IMR-90 (cell line): ENCODE measurements around the gene MASP2. TPM values are rescaled to one million over a fixed set of nuclear protein-coding genes. Genes with fewer than 3 reads are reported as not detected.

Experiments
- ATAC-seq: fragments of 200-7000 bp; cut with Tn5 transposase; 2 replicates; pipeline ENCODE4 v1.9.1; 2020; ENCODE audit warnings: low read depth, mild to moderate bottlenecking, moderate library complexity
- BruUV-seq: library from RNA; stranded (reverse); fragments of 400-500 nt; replicated peaks from 2 replicates; lab custom pipeline; 2021; lab: Mats Ljungman, UMichigan
- CTCF ChIA-PET: fragments of 300-600 bp; formaldehyde crosslinking; extraction: SDS; loops from one replicate; lab custom pipeline; 2021; ENCODE audit warnings: antibody characterized with exemption; lab: Yijun Ruan, JAX
- POLR2A ChIA-PET: fragments of 300-600 bp; sonication (Branson Sonifier 250); formaldehyde crosslinking; loops from one replicate; lab custom pipeline; 2022; ENCODE audit warnings: antibody characterized with exemption; ENCODE audit not compliant: unreplicated experiment; lab: Charles Lee
- DNase-seq: peaks from one replicate; pipeline ENCODE4 v3.0.0; 2013
- H2AFZ ChIP-seq: replicated peaks from 2 replicates; pipeline ENCODE3; 2013; ENCODE audit warnings: low read length, mild to moderate bottlenecking; ENCODE audit not compliant: poor library complexity
- H2AK5ac ChIP-seq: 2 replicates; pipeline ENCODE4 v1.6.1; 2013; ENCODE audit warnings: low read depth, low read length, inconsistent platforms
- H2AK9ac ChIP-seq: replicated peaks from 2 replicates; pipeline ENCODE3; 2013; ENCODE audit warnings: mild to moderate bottlenecking, low read depth, low read length, moderate library complexity; ENCODE audit not compliant: poor library complexity
- H2BK120ac ChIP-seq: 2 replicates; pipeline ENCODE4 v1.6.1; 2013; ENCODE audit warnings: low read depth, low read length, inconsistent platforms
- H2BK15ac ChIP-seq: 3 replicates; pipeline ENCODE4 v1.6.1; 2013; ENCODE audit warnings: low read depth, low read length, inconsistent platforms
- H2BK20ac ChIP-seq: 2 replicates; pipeline ENCODE4 v1.6.1; 2013; ENCODE audit warnings: low read depth, mild to moderate bottlenecking, inconsistent platforms, low read length, moderate library complexity
- H2BK5ac ChIP-seq: 2 replicates; pipeline ENCODE4 v1.6.1; 2013; ENCODE audit warnings: mild to moderate bottlenecking, low read depth, low read length, inconsistent platforms; ENCODE audit not compliant: poor library complexity, severe bottlenecking
- H3K14ac ChIP-seq: replicated peaks from 2 replicates; pipeline ENCODE4 v1.6.1; 2013; ENCODE audit warnings: low read depth, low read length, inconsistent platforms
- H3K18ac ChIP-seq: 2 replicates; pipeline ENCODE4 v1.6.1; 2013; ENCODE audit warnings: low read depth, low read length, control low read depth
- H3K23ac ChIP-seq: 2 replicates; pipeline ENCODE4 v1.6.1; 2013; ENCODE audit warnings: low read depth, low read length, inconsistent platforms
- H3K27ac ChIP-seq: 2 replicates; pipeline ENCODE4 v1.5.1; 2013; ENCODE audit warnings: mild to moderate bottlenecking, control low read depth, low read length; ENCODE audit not compliant: insufficient read depth
- H3K27me3 ChIP-seq: 2 replicates; pipeline ENCODE4 v1.6.1; 2013; ENCODE audit warnings: low read length; ENCODE audit not compliant: control insufficient read depth, insufficient read depth
- H3K36me3 ChIP-seq: 2 replicates; pipeline ENCODE4 v1.6.1; 2013; ENCODE audit warnings: low read length, mixed read lengths; ENCODE audit not compliant: control insufficient read depth, insufficient read depth
- H3K4ac ChIP-seq: 2 replicates; pipeline ENCODE4 v1.6.1; 2013; ENCODE audit warnings: low read depth, low read length, inconsistent platforms
- H3K4me1 ChIP-seq: 2 replicates; pipeline ENCODE4 v1.6.1; 2013; ENCODE audit warnings: low read length, mixed read lengths; ENCODE audit not compliant: control insufficient read depth, insufficient read depth
- H3K4me2 ChIP-seq: 2 replicates; pipeline ENCODE4 v1.6.1; 2013; ENCODE audit warnings: low read depth, mild to moderate bottlenecking, control low read depth, low read length, moderate library complexity
- H3K4me3 ChIP-seq: 2 replicates; pipeline ENCODE4 v1.5.1; 2013; ENCODE audit warnings: low read depth, mild to moderate bottlenecking, control low read depth, low read length, moderate library complexity; ENCODE audit not compliant: insufficient read depth
- H3K56ac ChIP-seq: 2 replicates; pipeline ENCODE4 v1.6.1; 2013; ENCODE audit warnings: low read length, inconsistent platforms; ENCODE audit not compliant: insufficient read depth; ENCODE audit errors: extremely low read depth
- H3K79me1 ChIP-seq, 2 experiments: 2 replicates each; pipeline ENCODE4 v1.6.1; 2013; ENCODE audit warnings: low read length in 2 of 2, inconsistent platforms in 1 of 2, low read depth in 1 of 2
- H3K9ac ChIP-seq: 2 replicates; pipeline ENCODE4 v1.6.1; 2013; ENCODE audit warnings: low read depth, low read length, control low read depth
- H3K9me1 ChIP-seq: 2 replicates; pipeline ENCODE4 v1.6.1; 2013; ENCODE audit warnings: low read length, inconsistent platforms; ENCODE audit not compliant: insufficient read depth
- H3K9me3 ChIP-seq: 2 replicates; pipeline ENCODE4 v1.6.1; 2013; ENCODE audit warnings: low read length; ENCODE audit not compliant: control insufficient read depth, insufficient read depth
- H4K20me1 ChIP-seq: 2 replicates; pipeline ENCODE4 v1.6.1; 2013; ENCODE audit warnings: low read length, inconsistent platforms; ENCODE audit not compliant: insufficient read depth
- H4K5ac ChIP-seq: 2 replicates; pipeline ENCODE4 v1.6.1; 2013; ENCODE audit warnings: mild to moderate bottlenecking, low read depth, low read length, control low read depth
- H4K8ac ChIP-seq, 2 experiments: 2 replicates each; pipeline ENCODE4 v1.6.1; 2013; ENCODE audit warnings: low read depth in 2 of 2, low read length in 2 of 2, control low read depth in 1 of 2, inconsistent platforms in 1 of 2
- H4K91ac ChIP-seq: 2 replicates; pipeline ENCODE4 v1.6.1; 2013; ENCODE audit warnings: low read depth, low read length, inconsistent platforms; ENCODE audit not compliant: insufficient read depth
- BHLHE40 ChIP-seq: fragments of 150-350 bp; IDR thresholded peaks from 2 replicates; pipeline ENCODE4 v1.6.1; 2016; ENCODE audit warnings: mild to moderate bottlenecking, low read depth, low read length
- CEBPB ChIP-seq: IDR thresholded peaks from 2 replicates; pipeline ENCODE4 v1.6.1; 2012; ENCODE audit warnings: low read depth, low read length, improper control_type of control experiment
- MAFK ChIP-seq: IDR thresholded peaks from 2 replicates; pipeline ENCODE4 v1.6.1; 2012; ENCODE audit warnings: low read depth, low read length, improper control_type of control experiment
- MAZ ChIP-seq: IDR thresholded peaks from 2 replicates; pipeline ENCODE4 v1.6.1; 2012; ENCODE audit warnings: low read depth, mild to moderate bottlenecking, low read length, improper control_type of control experiment, moderate library complexity, borderline replicate concordance
- MXI1 ChIP-seq: IDR thresholded peaks from 2 replicates; pipeline ENCODE4 v1.6.1; 2012; ENCODE audit warnings: low read depth, mild to moderate bottlenecking, low read length, moderate library complexity, borderline replicate concordance
- NFE2L2 ChIP-seq: fragments of 150-350 bp; IDR thresholded peaks from 2 replicates; pipeline ENCODE4 v1.6.1; 2016; ENCODE audit warnings: low read depth, mild to moderate bottlenecking, low read length
- POLR2A ChIP-seq: IDR thresholded peaks from 2 replicates; pipeline ENCODE4 v1.6.1; 2012; ENCODE audit warnings: mild to moderate bottlenecking, low read depth, low read length
- RCOR1 ChIP-seq: IDR thresholded peaks from 2 replicates; pipeline ENCODE4 v1.6.1; 2012; ENCODE audit warnings: mild to moderate bottlenecking, low read length, improper control_type of control experiment; ENCODE audit not compliant: insufficient replicate concordance
- WGBS, 2 experiments: methylation state at CpG; one replicate each; pipeline versions ENCODE4 v1.1.5 to v1.1.7; 2013; ENCODE audit warnings: missing lambda C conversion rate in 2 of 2; ENCODE audit not compliant: insufficient read length in 1 of 2; ENCODE audit errors: extremely low coverage in 2 of 2; 5-methylcytosine and 5-hydroxymethylcytosine counted together
- dilution Hi-C: fragments of 300-500 bp; cut with HindIII; formaldehyde crosslinking; loops from one replicate; pipeline ENCODE4 v1.14.3; 2018; ENCODE audit warnings: low sequenced_read_pairs; ENCODE audit not compliant: unreplicated experiment
- in situ Hi-C: fragments of 300-500 bp; cut with MboI; formaldehyde crosslinking; loops from 3 replicates; pipeline ENCODE4 v1.14.3; 2019; ENCODE audit warnings: low sequenced_read_pairs, inconsistent platforms, mixed read lengths
- intact Hi-C: fragments of 100-400 bp; cut with micrococcal nuclease; formaldehyde crosslinking; loops from 2 replicates; pipeline ENCODE4 v1.10.0; 2022
- polyA plus RNA-seq, 3 experiments: library from polyadenylated mRNA; depleted of rRNA; stranded (reverse); fragments of >200 nt; gene quantifications; 2 replicates each; pipeline ENCODE4 v1.2.3, GENCODE V29; 2012; ENCODE audit warnings: low replicate concordance in 1 of 3
- total RNA-seq: library from RNA; depleted of rRNA; stranded (reverse); fragments of >200 nt; gene quantifications from 2 replicates; pipeline ENCODE4 v1.2.3, GENCODE V29; 2012
- TF ChIP-seq, protein P1 (sequence below): fragments of 150-350 bp; IDR thresholded peaks from 2 replicates; pipeline ENCODE4 v1.6.1; 2017; ENCODE audit warnings: mild to moderate bottlenecking, antibody characterized with exemption, low read length, low read depth
- TF ChIP-seq, protein P2 (sequence below): fragments of 150-350 bp; IDR thresholded peaks from 2 replicates; pipeline ENCODE4 v1.6.1; 2016; ENCODE audit warnings: low read depth, mild to moderate bottlenecking, low read length, moderate library complexity, borderline replicate concordance

MASP2 gene
- total and polyA plus RNA-seq, 2 of the 4 experiments (the other 2 are of a cell fraction), result 0.03 TPM; not detected in 1

DNA sequence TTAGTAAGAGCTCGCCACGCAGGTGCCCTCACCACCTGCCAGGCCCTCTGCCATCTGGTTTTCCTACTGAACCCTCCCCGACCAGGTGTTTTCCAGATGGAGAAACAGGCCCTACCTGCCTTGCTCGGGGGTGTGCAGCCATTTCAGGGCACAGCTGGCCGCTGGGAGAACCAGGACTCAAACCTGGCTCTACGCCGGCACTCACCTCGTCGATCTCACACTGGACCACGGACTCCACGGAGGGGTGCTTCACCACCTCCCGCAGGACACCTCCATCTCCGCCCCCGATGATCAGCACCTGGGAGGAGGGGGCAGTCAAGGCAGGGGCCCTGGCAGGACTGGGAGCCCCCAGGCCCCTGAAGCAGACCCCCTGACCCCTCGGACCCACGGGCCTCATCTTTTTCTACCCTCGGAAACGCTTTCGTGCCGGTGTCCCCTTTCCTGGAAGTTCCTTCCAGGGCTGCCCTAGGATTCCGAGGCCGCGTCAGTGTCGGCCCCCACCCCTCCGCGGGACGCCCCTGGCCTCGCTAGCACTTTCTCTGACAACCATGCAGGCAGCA lies 11.6 kb upstream of the MASP2 start:
- Histone ChIP-seq H2AFZ (peak overlapping the region; percentile 94), H3K9me1 (peaks cover 8% of the 10 kb centered on the region; the same call in 1 of the 2 replicates), H2BK120ac (no peak overlapping the region), H3K14ac (peak overlapping the region; percentile 90), H4K20me1 (peaks cover 14% of the 10 kb centered on the region), H3K9ac (peak overlapping the region; percentile 91), H3K36me3 (peaks cover 21% of the 10 kb centered on the region), H3K56ac (peak overlapping the region; percentile 47), H2BK15ac (no peak overlapping the region), H3K27ac (peak overlapping the region; percentile 70; the same call in 1 of the 2 replicates), H2AK5ac (peak overlapping the region; percentile 96), H4K5ac (no peak overlapping the region), H2BK5ac (peak overlapping the region; percentile 54), H3K79me1 (peaks cover 24 to 51% of the 10 kb centered on the region in 2 experiments), H3K4ac (peak overlapping the region; percentile 85), H3K9me3 (no peaks in the 10 kb centered on the region), H3K4me3 (peak overlapping the region; percentile 93), H3K18ac (no peak overlapping the region), H3K4me1 (peaks cover 8% of the 10 kb centered on the region), H4K8ac (peak overlapping the region; percentile 58 to 78; a peak in 2 of 4 replicates), H3K27me3 (no peaks in the 10 kb centered on the region), H3K4me2 (peak overlapping the region; percentile 93), H2AK9ac (peak overlapping the region; percentile 99), H3K23ac (peak overlapping the region; percentile 88), H2BK20ac (no peak overlapping the region), H4K91ac (no peak overlapping the region; the same call in 1 of the 2 replicates)
- dilution Hi-C loops, result no loop called here
- WGBS, 2 experiments, result 64% methylated on average over 15 of the region's 28 CpGs; no CpG with 5 or more reads in 1 of the 2 experiments
- no TSS peak for BruUV-seq
- TF ChIP-seq MXI1, result no peak
- no peak for TF ChIP-seq NFE2L2
- TF ChIP-seq, protein P1, sequence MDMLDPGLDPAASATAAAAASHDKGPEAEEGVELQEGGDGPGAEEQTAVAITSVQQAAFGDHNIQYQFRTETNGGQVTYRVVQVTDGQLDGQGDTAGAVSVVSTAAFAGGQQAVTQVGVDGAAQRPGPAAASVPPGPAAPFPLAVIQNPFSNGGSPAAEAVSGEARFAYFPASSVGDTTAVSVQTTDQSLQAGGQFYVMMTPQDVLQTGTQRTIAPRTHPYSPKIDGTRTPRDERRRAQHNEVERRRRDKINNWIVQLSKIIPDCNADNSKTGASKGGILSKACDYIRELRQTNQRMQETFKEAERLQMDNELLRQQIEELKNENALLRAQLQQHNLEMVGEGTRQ, result no peak
- TF ChIP-seq BHLHE40, result no peak
- TF ChIP-seq, protein P2, sequence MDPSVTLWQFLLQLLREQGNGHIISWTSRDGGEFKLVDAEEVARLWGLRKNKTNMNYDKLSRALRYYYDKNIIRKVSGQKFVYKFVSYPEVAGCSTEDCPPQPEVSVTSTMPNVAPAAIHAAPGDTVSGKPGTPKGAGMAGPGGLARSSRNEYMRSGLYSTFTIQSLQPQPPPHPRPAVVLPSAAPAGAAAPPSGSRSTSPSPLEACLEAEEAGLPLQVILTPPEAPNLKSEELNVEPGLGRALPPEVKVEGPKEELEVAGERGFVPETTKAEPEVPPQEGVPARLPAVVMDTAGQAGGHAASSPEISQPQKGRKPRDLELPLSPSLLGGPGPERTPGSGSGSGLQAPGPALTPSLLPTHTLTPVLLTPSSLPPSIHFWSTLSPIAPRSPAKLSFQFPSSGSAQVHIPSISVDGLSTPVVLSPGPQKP, result no peak
- TF ChIP-seq CEBPB, result no peak
- TF ChIP-seq RCOR1, result no peak
- no peak for TF ChIP-seq MAFK
- no peak for TF ChIP-seq POLR2A
- no peak for TF ChIP-seq MAZ
- ATAC-seq (no peak), DNase-seq (no peak)
- in situ Hi-C loops, result no loop called here
- CTCF ChIA-PET, result interaction anchor here (1.4 kb wide), 1 partner anchor 21 kb away, joined by 5 read pairs; no protein-coding TSS in a partner anchor
- intact Hi-C loops, result no loop called here
- POLR2A ChIA-PET, result interaction anchor here (0.6 kb wide), 1 partner anchor 763 kb away, joined by 3 read pairs; no protein-coding TSS in a partner anchor
